Measurements from ENCODE around the gene P2RX5.

The P2RX5 gene

DNA sequence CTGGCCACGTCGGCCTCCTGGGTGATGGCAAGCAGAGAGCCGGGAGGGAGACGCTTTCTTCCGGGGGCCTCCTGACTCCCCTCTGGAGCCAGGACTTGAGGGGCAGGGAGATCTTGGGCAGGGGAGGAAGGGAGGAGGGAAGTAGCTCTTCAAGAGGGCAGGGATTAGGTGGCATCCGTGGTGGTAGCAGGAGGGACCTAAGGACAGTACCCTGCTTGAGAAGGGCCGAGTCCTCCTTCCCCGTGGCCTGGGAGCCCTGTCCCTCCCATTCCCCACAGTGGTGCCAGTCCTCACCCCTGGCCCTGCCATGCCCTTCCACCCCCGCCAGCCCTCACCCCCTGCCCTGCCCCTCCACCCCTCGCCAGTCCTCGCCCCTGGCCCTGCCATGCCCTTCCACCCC is 40.2 kb downstream of the P2RX5 start:
- no peak for DNase-seq (ENCODE audit: low spot score)
- TF ChIP-seq, protein P1, sequence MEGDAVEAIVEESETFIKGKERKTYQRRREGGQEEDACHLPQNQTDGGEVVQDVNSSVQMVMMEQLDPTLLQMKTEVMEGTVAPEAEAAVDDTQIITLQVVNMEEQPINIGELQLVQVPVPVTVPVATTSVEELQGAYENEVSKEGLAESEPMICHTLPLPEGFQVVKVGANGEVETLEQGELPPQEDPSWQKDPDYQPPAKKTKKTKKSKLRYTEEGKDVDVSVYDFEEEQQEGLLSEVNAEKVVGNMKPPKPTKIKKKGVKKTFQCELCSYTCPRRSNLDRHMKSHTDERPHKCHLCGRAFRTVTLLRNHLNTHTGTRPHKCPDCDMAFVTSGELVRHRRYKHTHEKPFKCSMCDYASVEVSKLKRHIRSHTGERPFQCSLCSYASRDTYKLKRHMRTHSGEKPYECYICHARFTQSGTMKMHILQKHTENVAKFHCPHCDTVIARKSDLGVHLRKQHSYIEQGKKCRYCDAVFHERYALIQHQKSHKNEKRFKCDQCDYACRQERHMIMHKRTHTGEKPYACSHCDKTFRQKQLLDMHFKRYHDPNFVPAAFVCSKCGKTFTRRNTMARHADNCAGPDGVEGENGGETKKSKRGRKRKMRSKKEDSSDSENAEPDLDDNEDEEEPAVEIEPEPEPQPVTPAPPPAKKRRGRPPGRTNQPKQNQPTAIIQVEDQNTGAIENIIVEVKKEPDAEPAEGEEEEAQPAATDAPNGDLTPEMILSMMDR (IDR thresholded peaks at IDR 0.05; ENCODE audit: extremely low read depth, missing control alignments): no peak

- TF ChIP-seq, protein P1 (IDR thresholded peaks at IDR 0.05; ENCODE audit: extremely low read depth, missing control alignments): peak; percentile 27
- no peak for DNase-seq (ENCODE audit: low spot score)
Measured at GRCh38 chr17:3647769-3648555, 48.0 kb downstream of the P2RX5 start.

DNA sequence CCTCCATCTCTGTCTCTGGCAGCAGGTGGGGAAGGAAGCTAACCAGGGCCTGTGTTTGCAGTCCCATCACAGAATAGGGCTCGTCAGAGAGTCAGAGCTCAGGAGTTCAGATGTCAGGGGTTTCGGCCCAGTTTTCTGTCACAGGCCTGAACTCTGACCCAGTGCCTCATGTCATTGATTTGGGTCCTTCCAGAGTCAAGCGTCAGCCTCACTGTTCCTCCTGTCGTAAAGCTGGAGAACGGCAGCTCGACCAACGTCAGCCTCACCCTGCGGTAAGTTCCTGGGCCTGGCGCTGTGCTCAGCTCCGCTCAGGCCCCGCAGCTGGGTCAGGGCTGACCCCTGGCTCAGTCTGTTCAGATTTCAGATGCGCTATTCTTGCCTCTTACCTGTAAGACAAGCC is 48.7 kb downstream of the P2RX5 start:
- no peak for DNase-seq (ENCODE audit: low spot score)
- TF ChIP-seq, protein P1 (IDR thresholded peaks at IDR 0.05; ENCODE audit: extremely low read depth, missing control alignments): no peak

DNA sequence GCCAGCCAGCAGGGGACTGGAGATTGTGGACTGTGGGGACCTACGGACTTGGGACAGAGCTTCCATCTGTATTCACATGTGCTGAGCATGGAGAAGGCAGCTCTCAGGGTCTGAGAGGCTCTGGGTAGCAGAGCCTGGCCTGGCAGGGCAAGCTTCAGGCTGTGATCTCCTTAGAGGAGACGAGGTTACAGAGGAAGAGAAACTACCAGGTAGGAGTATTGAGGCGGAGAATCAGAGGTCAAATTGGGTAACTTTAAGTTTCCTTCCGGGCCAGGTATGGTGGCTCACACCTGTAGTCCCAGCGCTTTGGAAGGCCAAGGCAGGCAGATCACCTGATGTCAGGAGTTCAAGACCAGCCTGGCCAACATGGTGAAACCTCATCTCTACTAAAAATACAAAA is 50.6 kb downstream of the P2RX5 start:
- DNase-seq (ENCODE audit: low spot score): no peak
- TF ChIP-seq, protein P1 (IDR thresholded peaks at IDR 0.05; ENCODE audit: extremely low read depth, missing control alignments): no peak

GRCh38 chr17:3643889-3644349 is 52.0 kb downstream of the P2RX5 start:
- TF ChIP-seq, protein P1 (IDR thresholded peaks at IDR 0.05; ENCODE audit: extremely low read depth, missing control alignments): no peak
- DNase-seq (ENCODE audit: low spot score): no peak

GRCh38 chr17:3641717-3642486 is 54.1 kb downstream of the P2RX5 start:
- DNase-seq (ENCODE audit: low spot score): no peak
- TF ChIP-seq, protein P1 (IDR thresholded peaks at IDR 0.05; ENCODE audit: extremely low read depth, missing control alignments): no peak

GRCh38 chr17:3641014-3641413 is 54.9 kb downstream of the P2RX5 start:
- TF ChIP-seq, protein P1 (IDR thresholded peaks at IDR 0.05; ENCODE audit: extremely low read depth, missing control alignments): no peak
- DNase-seq (ENCODE audit: low spot score): no peak
